A549 (cell line): Measurements from ENCODE around the gene CD58.

Source experiments
- CTCF ChIP-seq: fragments of >200 bp; sonication (Bioruptor Twin); formaldehyde crosslinking; IDR thresholded peaks from 3 replicates; pipeline ENCODE4 v1.5.1; 2016
- ELK1 ChIP-seq: fragments of 150-350 bp; IDR thresholded peaks from 2 replicates; pipeline ENCODE4 v1.6.1; 2014; ENCODE audit warnings: low read depth, mild to moderate bottlenecking, low read length
- REST ChIP-seq: fragments of 200-600 bp; sonication (generic); IDR thresholded peaks from 2 replicates; pipeline ENCODE4 v1.6.1; 2016; ENCODE audit warnings: antibody characterized with exemption, mild to moderate bottlenecking, moderate library complexity

GRCh38 chr1:116572099-116572498 is 1.3 kb upstream of the CD58 start:
- TF ChIP-seq ELK1 = no peak
- TF ChIP-seq REST = no peak
- no peak for TF ChIP-seq CTCF
